GM21526 (cell line): ENCODE data around the gene MED26.
"Not testable (repeated sequence)": the region's sequence is repeated elsewhere in the genome, so short reads cannot be mapped to it uniquely, and the experiment has no call there.

Source experiments
- ATAC-seq: cut with Tn5 transposase; IDR thresholded peaks from one replicate; pipeline ENCODE4 v1.9.1; 2021; ENCODE audit warnings: moderate library complexity; ENCODE audit not compliant: unreplicated experiment, low FRiP score

The MED26 gene

DNA sequence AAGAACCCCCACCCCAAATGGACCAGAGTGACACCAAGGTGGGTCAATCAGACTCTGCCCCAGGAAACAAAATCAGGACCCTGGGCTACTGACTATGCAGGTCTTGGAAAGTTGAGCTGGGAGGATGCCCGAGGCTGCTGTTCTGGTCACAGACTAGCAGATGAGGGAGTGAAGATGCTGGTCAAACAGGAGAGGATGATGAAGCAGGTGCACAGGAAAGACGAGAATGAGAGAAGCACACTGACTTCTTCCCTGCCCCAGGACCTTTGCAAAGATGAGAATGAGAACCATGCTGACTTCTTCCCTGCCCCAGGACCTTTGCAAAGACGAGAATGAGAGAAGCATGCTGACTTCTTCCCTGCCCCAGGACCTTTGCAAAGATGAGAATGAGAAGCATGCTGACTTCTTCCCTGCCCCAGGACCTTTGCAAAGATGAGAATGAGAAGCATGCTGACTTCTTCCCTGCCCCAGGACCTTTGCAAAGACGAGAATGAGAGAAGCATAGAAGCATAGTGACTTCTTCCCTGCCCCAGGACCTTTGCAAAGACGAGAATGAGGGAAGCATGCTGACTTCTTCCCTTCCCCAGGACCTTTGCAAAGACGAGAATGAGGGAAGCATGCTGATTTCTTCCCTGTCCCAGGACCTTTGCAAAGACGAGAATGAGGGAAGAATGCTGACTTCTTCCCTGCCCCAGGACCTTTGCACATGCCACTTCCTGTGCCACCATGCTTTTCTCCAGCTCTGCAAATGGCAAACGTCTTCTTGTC is 23.6 kb upstream of the MED26 start:
- not testable (repeated sequence) for ATAC-seq

DNA sequence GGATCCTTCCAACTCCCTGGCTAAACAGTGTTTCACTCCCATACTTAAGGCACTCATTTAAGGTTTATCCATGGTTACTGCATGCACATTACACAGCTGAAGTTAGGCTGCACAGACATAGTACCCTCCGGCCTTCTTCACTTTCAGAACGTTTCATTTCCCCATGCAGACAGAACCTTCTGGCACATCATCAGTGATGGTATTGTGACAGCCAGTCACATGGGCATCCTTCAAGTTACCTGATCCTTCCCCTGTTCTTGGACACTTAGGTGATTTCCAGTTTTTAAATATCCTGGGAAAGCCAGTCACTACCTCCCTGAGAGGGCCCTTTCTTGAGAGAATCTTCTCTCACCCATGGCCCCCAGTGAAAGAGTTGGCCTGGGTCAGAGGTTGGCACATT is 22.8 kb upstream of the MED26 start:
- ATAC-seq = no peak

DNA sequence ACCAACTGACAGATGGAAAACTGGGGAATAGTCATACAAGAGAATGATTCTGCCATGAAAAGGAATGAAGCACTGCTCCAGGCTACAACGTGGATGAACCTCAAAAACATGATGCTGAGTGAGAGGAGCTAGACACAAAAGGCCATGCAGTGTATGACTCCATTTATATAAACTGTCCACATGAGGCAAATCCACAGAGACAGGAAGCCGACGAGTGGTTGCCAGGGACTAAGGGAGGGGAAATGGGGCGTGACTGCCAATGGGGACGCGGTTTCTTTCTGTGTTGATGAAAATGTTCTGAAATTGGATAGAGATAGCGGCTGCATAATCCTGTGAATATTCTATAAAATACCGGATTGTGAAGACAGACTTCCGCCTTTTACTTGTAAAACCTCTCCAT is 21.7 kb upstream of the MED26 start:
- ATAC-seq = no peak

DNA sequence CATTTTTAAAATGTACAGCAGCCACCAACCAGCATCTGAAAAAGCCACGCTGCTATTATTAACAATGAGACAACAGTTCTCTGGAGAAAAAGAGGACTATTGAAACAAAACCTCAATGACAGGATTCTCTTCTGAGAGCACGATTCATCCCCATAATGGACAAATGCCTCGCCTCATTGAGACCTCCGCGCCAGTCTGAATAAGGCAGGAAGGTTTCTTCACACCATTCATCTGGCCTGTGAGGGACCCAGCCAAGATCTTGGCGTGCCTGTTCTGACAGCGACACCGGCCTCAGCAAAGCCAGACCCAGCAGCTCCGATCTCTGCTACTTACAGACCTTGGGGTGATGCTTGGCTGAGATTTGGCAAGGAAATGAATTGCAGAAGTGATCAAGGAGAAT is 17.1 kb upstream of the MED26 start:
- no peak for ATAC-seq

DNA sequence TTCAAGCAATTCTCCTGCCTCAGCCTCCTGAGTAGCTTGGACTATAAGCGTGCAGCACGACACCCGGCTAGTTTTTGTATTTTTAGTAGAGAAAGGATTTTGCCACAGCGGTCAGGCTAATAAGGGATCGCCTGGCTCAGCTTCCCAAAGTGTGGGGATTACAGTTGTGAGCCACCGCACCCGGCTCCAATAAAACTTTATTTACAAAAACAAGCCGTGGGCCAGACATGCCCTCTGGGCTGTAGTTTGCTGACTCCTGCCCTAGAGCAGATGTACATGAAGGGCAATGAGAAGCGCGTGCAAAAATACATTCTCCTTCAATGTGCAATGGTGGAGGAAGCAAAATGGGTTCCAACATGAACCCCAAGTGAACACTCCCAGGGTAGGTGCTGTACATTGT is 13.7 kb upstream of the MED26 start:
- no peak for ATAC-seq

DNA sequence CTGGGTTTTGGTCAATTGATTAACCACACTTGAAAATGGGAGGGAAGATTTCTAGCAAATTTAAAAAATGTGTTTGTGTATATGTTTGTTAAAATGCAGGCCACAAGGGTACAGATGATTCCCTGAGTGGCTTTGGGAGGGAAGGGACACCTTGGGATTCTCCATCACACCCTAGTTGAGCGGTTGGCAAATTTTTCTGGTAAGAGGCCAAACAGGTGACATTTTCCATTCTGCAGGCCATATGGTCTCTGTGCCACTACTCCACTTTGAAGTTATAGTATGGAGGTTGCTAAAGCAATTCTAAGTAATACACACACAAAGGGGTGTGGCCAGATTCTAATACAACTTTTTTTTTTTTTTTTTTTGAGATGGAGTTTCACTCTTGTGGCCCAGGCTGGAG is 12.9 kb upstream of the MED26 start:
- ATAC-seq = no peak

DNA sequence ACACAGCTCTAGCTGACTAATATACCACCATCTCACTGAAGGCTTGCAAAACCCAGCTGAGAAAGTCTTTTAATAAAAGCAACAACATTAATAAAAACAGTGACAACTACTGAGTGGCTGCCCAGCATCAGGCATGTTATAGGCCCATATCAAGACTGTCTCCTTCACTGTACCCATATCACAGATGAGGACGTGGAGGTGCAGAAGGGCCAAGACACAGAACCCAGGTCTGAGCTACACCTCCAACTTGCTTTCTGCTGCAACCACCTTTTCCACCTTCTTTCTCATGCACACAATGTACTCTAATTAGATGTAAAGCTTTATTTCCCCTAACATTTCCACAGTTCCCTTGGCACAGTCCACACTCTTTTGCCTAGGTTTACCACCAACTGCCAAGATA is 10.7 kb upstream of the MED26 start:
- ATAC-seq = no peak

DNA sequence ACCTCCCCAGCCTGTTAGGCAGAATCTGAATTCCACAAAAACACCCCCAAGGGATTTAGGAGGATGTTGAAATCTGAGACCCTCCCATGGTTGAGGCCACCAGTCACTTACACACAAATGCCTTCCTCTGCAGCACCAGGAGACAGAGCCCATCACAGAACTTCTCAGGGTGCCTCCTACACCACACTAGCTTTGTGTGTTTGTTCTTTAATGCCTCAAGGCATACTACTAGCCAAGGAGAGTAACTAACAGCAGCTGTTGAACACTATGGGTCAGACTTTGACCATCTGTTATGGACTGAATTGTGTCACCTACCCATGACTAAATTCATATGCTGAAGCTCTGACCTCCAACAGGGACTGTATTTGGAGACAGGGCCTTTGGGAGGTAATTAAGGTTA is 9.5 kb upstream of the MED26 start:
- ATAC-seq = no peak

DNA sequence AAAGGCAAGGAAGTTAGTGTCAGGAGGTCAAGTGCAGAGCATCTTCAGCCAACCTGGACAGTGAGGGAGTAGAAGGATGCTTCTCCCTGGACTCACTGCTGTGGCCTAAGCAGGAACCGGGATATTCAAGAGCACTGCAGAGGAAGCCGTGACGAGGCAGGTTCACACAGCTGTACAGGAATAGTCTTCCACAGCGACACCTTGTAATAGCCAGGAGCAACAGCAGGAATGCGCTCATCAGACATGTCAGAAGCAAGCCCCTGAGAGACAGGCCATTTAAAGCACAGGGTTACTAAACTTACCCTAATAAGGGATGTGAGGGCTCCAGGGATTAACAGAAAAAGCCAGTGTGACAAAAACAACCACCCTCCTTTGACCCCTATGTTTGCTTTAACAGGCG is 3.5 kb upstream of the MED26 start:
- no peak for ATAC-seq

DNA sequence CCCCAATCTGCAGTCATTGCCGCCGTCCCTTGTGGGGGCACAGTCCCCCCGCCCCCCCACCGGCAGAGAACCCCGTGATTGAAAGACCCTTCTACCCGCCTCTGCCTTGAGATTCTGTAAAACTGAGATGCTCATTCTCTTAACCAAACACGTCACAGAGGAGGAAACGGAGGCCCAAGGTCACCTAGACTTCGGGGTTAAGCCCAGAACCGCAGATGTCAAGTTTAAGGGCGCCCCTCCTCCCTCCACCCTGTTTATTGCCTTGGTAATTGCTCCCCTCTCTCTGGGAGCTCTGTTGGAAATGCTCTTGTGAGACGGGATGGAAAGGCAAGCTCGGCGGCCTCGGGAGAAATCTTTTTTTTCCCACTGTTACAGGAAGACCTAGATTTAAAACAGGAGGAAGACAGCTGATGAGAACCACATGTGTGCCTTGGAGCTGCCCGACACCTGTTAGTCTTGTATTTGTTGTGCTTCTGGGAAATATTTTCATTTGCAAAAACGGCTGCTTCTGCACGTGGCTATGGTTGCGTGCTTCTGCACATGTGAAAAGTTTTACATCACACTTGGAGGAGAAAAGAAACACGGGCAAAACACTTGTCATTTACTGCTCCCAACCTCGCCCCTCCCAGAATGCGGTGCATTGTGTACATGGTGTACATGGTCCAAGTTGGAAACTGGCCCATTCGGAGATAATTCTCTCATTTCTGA is 1.1 kb upstream of the MED26 start:
- ATAC-seq = no peak

DNA sequence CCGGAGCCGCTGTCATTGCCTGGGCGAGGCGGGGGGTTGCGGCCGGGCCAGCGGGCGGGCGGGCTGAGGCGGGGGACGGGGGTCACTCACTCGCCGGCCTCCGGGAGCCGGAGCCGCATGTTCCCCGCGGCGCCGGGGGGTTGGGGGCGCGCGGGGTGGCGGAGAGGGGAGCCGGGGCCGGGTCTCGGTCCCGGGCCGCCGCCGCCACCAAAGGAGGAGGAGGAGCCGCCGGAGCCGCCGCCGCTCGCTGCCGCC is 149 bp downstream of the MED26 start:
- no peak for ATAC-seq

DNA sequence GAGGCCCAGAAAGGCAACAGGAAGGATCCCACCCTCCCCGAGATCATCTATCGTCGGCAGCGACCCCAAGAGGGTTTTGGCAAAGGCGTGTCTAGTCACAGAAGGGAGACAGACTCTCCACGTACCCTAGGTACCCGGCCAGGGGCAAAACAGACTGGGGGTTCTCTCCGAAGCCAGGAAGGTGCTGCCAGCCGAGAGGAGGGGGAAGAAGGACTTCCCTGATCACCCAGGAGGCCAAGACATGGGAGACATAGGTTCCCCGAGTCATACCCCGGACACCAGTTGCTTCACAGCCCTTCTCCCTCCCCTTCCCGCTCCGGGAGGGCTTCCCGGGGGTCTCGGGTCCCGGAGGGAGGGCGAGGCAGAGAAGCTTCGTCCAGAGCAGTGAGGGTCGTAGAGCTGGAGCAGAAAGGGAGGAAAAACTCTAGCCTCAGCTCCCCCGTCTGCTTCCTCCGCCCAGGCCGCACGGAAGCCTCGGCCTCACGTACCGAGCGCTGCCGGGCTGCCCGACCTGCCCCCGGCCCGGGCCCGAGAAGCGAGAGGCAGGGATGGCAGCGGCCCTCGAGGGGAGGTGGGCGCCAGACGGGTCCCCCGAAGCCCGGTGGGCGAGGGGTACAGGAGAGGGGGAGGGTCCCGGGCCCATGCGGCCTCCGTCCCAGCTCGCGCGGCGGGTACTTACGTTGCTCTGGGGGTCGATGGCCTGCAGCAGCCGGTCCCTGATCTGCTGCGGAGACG is 644 bp downstream of the MED26 start:
- ATAC-seq = peak; percentile 3

DNA sequence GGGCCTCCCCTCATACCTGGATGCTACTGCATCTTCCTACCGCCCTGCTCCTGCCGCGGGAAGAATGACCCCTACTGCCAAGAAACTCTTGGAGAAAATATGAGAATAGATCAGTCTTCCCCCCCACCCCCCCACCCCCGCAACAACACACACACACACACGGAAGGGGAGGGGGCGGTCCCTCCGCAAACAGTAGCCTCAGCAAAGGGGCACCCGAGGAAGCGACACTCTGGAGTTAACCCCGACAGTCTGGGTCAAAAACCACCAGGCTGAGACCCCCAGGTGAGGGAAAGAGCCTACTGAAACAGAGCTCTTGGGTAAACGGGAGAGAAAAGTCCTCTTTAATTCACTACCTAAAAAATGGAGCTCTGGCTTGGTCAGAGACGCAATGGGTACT is 1.2 kb downstream of the MED26 start:
- no peak for ATAC-seq

DNA sequence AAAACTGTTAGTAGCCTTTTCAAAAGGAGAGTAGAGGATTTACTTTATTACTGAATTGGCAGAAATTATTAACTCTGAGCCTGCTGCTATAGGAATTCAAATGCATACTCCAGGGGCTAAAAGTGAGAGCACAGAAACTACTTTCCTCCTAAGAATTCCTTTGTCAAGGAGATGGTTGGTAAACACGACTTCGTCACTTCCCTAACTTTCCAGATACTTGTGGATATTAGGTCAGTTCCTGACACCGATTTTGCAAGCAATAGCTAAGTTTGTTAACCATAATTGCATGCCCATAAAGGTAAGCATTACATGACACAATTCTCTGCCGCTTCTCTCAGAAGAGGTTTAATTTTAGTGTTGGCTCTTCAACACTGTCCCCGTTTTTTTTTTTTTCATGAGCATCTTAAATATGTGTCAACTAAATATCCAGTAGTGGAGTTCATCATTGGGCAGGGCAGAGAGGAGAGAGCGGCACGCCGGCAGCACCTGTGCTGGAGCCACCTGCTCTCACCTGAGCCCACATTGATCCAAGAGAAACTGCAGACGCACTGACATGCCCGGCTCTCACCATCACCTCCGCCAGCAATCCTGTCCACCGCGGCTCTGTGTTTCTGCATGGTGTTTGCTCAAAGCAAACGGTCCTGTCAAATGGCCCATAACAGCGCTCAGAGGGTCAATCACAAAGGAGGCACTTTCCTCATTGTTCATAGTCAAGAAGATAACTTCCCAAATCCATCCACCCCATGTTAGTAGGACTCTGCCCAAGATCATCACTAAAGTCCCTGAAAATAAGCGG is 2.6 kb downstream of the MED26 start:
- no peak for ATAC-seq

DNA sequence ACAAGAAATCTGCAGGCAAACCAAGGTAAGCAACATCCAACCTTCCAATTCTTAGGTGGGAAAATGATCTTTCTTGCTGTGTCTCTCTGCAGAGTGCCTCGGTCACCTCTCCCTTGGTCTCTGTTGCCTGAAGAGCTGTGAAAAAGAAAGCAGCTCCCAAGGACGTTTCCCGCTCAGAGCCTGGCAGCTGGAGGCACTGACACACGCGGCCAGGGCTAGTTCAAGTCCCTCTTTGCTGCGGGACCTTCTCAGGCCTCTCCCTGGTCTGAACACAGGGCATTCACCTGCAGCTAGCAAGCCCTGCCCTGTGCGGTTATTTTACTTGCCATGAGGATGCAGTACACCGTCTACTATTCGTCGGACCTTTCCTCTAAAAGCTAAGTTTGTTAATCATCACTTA is 3.8 kb downstream of the MED26 start:
- ATAC-seq = no peak

DNA sequence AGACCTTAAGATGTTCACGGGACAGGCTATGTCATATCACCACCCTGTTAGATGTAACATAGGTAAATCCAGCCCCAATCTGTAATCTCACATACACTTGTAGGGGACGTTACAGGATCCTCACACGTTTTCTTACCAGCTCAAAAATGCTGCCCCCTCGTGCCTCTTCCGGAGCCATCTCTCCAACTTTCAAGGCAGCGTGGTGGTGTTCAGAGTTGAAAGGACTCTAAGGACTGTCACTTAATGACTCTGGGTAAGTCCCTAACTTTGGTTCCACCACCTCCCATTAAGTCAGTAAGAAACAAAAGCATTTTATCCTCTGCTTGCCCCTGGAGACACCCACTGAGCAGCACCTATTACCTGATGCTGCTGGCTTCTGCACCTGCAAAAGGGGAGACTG is 4.4 kb downstream of the MED26 start:
- no peak for ATAC-seq

DNA sequence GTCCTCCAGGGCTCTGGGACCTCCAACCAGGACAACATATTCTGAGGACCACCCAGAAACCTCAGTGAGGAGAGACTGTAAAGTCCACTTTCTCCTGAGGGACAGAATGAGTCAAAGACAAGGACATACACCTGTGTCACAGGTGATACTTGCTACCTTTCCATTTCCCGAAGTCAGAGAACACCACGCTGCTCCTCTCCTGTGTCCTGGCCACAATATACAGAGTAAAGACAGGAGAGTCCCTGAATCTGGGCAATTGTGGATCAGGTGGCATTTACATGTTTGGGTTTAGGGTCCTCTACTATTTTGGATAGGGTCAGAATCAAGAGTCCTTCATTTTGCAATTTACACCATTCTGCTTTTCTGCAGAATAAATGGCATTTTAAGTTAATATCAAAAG is 4.9 kb downstream of the MED26 start:
- no peak for ATAC-seq

DNA sequence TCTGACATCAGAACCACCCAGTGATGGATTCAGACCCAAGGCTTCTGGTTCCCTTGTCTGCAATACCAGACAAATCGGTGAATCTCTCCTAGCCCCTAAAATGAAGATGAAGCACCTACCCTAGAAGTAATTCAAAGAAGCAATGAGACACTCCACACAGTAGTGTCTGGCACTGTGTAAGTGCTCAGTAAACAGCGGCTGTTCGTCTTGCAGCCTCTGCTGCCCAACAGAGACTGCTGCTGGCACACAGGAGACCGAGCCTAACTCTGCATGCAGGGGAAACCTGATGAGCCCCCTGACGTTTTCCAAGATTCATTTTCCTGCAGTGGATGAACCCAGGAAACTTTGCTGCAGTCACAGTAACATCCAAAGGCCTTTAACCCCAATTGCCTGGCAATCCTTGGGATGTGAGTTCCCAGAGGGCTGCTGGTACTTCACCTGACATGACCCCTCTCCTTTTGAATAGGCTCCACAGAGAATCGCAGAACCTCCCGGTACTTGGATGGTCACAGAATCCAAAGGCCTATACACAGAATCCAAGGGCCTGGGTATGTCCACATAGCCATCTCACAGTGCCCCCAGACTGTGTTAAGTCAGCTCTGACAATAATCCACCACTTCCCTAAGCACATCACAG is 6.7 kb downstream of the MED26 start:
- no peak for ATAC-seq

DNA sequence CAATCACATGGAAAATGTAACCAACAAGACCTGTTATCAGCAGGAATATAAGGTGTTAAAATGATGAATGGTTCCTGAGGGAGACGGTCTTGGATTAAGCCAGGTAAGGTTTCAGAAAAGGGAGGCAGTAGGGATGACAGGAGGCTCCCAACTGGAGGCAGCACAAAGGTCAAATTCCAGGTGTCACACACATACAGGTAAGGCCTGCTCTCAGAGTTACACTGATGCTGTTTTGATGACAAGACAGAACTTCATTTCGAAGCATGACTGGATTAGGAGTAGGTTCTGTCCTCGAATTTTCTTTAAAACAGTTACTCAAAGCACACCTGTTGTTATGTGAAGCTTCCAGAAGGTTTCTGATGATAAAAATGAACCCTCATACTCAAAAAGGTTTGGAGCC is 7.4 kb downstream of the MED26 start:
- no peak for ATAC-seq

DNA sequence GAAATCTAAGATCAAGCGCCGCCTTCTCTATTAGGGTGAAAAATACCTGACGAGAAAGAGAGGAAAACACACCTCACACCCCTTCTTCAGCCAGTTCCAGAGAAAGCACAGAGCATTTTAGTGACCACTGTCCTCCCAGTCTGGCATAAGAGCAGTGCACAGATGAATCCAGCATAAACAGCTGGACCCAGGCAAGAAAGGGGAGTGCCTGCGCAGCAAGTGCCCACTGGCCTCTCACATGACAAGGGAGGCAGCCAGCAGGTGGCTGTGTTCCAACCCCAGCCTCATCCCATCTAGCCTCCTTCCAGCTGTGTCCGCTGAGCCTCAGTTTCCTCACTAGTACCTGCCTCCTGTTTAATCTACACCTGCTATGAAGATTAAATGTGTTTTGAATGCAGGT is 8.0 kb downstream of the MED26 start:
- ATAC-seq = no peak

DNA sequence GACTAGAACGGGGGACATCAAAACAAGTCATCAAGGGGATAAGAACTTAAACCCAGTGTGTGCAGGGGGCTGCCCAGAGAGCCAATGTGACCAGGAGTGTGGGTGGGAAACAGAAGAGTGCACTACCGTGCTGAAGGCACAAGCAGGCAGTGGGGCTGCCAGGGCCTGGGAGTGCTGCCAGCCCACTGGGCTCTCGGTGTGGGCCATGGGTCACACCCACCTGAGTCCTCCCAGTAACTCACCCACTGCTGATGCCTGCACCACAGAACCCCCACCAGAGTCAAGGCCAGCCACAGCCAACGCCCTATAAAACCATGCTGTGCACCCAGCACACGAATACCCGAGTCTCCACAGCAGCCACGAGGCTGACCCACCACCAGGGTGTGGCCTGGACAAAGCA is 8.5 kb downstream of the MED26 start:
- no peak for ATAC-seq
